GM12865 (cell line): ENCODE data around the gene ATP8B3.

Source experiments
- DNase-seq: peaks from one replicate; pipeline ENCODE4 v3.0.0; 2010; ENCODE audit warnings: low read depth
- H3K4me3 ChIP-seq: 2 replicates; pipeline ENCODE4 v1.5.1; 2011; ENCODE audit warnings: mild to moderate bottlenecking, low read depth, low read length, control low read depth
- CTCF ChIP-seq: IDR thresholded peaks from 2 replicates; pipeline ENCODE4 v1.5.1; 2011; ENCODE audit warnings: low read length, control low read depth, low read depth, inconsistent platforms; ENCODE audit not compliant: insufficient read depth; ENCODE audit errors: missing control alignments

Gene ATP8B3

GRCh38 chr19:1809678-1810077 lies 2.4 kb downstream of the ATP8B3 start:
- TF ChIP-seq CTCF, result no peak
- DNase-seq, result no peak
- H3K4me3 ChIP-seq, result no peak overlapping the region

- DNase-seq, result no peak
- no peak overlapping the region for H3K4me3 ChIP-seq
Observed at GRCh38 chr19:1808395-1808731, 3.7 kb downstream of the ATP8B3 start.

GRCh38 chr19:1807695-1808394 lies 4.2 kb downstream of the ATP8B3 start:
- no peak overlapping the region for H3K4me3 ChIP-seq
- DNase-seq, result no peak
- no peak for TF ChIP-seq CTCF

More at GRCh38 chr19:1808395-1808731, 3.7 kb downstream of the ATP8B3 start:
- TF ChIP-seq CTCF, result no peak

GRCh38 chr19:1807030-1807694 lies 4.9 kb downstream of the ATP8B3 start:
- no peak overlapping the region for H3K4me3 ChIP-seq
- no peak for TF ChIP-seq CTCF
- no peak for DNase-seq

GRCh38 chr19:1806184-1807029 lies 5.7 kb downstream of the ATP8B3 start:
- no peak for TF ChIP-seq CTCF
- no peak overlapping the region for H3K4me3 ChIP-seq
- no peak for DNase-seq

GRCh38 chr19:1805401-1806183 lies 6.5 kb downstream of the ATP8B3 start:
- TF ChIP-seq CTCF, result no peak
- DNase-seq, result no peak
- no peak overlapping the region for H3K4me3 ChIP-seq
